ENCODE results near the gene ZBTB38. TPM values are rescaled to one million over a fixed set of nuclear protein-coding genes. Genes with fewer than 3 reads are reported as not detected.

Gene ZBTB38
- total RNA-seq, 1 donor: 30.4 TPM

DNA sequence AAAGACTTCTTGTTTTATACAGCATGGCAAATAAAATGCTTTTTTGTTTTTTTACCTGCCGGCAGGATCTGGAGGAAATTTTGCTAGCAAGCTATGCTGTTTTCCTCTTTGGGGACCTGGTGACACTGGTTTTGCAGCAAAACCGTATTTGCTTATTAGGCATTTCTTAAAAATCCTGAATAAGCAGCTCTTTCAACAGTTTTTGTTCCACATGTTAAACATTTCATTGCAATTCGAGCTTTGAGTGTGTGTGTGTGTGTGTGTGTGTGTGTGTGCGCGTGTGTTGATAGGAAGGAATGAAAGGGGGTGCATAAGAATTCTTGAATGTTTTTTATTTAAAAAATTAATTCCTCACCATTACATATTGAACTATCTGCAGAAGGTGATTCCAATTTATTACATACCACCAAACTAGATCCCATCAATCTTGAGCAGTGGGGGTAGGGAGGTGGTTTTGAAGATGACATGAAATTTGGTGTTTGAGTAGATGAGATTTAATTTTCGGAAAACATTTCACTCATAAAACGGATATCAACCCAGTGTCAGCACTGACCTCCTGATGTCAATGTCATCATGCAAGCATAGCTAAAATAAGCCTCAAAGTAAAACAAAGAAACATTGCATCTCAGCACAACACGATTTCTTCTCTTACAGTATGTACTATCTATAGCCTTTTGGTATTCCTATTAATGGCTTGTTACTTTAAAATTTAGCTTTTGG is 17.3 kb downstream of the ZBTB38 start:
- DNase-seq (ENCODE audit: low read depth in 2 of 3, low spot score in 2 of 3): no peak

DNA sequence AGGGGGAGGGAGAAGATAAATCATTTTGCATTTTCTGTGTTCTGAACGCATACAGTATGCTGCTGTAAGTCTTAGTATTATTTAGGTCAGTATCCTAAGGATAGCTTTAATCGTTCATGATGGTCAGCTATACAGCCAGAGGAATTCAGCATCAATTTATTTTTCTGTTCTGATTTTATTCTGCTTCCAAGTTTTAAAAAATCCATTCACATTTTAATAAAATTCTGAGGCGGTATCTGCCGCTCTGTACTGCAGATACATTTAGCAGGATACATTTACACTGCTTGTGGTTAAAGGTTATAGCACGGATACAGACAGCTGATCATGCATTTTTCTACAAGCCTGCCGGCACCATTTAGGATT is 17.8 kb downstream of the ZBTB38 start:
- DNase-seq (ENCODE audit: low read depth in 2 of 3, low spot score in 2 of 3): no peak

DNA sequence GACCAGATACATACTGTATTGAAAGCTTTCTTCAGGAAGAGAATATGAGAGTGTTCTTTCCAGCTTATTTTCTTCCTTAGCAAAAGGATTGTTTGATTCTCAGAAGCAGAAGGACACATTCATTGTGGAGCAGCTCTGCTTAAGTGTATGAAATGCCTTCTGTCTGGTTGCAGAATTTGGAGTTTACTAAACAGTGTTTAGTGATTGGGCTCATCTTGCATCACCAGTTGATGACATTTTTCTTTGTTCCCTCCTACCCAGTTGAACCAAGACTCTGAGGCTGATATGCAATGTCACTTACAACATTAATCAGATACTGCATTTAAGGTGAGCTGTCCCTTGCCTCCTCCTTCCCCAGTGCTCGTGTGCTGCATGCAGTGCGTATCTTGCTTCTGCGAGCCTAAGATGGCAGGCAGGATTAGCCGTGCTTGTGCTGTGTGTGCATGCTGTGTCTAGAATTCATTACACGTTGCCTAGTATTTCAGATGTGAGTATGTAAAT is 18.4 kb downstream of the ZBTB38 start:
- no peak for DNase-seq (ENCODE audit: low read depth in 2 of 3, low spot score in 2 of 3)

DNA sequence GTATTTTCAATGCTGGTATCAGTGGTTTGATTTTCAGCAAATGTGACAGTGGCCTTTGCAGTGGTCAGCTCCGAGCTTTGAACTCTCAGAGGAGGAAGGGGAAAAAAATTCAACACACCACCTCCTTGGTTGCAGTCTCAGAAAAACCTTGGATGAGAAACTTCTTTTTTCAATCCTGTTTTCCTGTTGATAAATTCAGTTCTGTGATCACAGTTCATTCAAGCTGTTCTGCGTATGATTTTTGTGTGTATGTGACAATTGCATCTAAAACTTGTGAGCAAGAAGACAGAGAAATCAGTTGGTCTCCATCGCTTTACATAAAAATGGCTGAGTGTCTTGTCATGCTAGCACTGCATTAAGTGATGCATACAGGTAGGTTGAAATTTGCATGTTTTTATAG is 19.2 kb downstream of the ZBTB38 start:
- DNase-seq (ENCODE audit: low read depth in 2 of 3, low spot score in 2 of 3): no peak

DNA sequence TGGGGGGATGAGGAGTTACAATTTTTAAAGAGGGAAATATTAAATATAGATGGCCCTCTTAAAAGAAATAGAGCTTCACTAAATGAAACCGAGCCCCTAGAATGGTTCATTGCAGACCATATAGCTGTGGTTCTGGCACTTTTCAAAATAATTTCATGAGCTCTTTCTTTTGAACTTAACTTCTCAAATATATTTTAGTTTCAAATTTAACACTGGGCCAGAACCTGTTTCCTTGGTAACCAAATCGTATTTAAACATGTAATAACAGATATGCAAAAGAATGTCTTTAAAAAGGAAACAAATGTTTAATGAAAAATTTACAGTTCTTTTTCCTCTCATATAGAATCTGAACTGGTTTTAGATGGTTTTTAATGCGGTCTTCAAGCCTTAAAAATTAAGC is 20.1 kb downstream of the ZBTB38 start:
- DNase-seq (ENCODE audit: low read depth in 2 of 3, low spot score in 2 of 3): no peak

DNA sequence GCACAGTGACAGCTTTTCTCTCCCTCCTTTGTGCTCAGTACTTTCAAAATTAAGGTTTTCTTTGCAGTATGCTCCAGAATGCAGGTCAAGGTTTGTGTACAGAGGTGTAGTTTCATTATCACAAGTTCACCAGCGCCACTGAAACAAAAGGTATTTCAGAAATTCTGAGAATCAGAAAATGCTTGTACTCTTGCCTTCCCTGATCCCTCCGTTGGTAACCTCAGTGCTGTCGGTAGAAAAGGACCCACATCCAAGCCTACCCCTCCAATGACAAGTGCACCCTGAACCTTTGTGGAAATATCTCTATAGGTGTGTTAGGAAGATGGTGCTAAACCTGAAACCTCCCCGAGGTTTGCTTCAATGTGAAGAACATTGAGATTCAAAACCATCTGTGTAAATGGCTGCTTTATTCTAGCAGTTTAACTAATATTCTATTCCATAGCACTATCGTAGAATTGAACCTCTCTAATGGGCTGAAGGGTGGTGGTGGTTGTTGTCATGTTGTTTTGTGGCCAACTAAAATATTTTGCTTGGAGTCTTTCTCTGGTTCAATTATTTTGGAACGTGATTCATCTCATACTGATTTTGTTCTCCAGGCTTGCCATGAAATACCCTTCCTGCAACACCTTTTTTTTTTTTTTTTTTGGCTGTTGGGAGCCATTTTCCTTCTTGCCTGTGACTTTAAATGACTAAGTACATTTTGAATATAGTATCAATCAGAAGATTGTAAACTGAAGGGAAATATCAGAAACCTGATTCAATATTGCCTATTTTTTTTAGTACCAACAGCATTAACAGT is 20.7 kb downstream of the ZBTB38 start:
- DNase-seq (ENCODE audit: low read depth in 2 of 3, low spot score in 2 of 3): no peak

DNA sequence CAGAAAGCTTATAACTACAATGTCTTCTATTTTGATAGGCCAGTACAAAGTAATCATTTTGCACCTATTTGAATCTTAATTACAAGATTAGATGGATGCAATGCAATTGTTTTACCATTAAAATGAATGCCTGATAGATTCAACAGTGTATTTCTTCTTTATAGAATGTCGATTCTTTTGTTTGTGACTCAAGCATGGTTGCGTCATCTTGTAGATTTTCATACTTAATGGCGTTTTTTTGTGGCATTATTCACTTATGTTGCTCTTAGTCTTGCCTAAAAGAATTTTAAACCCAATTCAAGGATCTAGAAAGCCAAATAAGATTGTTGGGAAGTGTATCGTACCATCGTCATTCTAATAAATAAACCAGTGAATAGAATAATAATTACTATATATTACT is 21.4 kb downstream of the ZBTB38 start:
- no peak for DNase-seq (ENCODE audit: low read depth in 2 of 3, low spot score in 2 of 3)

DNA sequence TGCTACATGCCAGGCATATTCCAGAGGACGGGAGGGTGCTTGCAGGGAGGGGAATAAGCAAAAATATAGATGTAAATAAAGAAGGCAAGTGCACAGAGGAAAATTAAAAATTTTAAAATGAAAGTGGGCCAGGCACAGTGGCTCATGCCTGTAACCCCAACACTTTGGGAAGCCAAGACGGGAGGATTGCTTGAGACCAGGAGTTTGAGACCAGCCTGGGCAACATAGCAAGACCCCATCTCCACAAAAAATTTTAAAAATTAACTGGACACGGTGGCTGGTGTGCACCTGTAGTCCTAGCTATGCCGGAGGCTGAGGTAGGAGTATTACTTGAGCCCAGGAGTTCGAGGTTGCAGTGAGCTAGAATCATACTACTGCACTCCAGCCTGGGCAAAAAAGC is 22.4 kb downstream of the ZBTB38 start:
- no peak for DNase-seq (ENCODE audit: low read depth in 2 of 3, low spot score in 2 of 3)

DNA sequence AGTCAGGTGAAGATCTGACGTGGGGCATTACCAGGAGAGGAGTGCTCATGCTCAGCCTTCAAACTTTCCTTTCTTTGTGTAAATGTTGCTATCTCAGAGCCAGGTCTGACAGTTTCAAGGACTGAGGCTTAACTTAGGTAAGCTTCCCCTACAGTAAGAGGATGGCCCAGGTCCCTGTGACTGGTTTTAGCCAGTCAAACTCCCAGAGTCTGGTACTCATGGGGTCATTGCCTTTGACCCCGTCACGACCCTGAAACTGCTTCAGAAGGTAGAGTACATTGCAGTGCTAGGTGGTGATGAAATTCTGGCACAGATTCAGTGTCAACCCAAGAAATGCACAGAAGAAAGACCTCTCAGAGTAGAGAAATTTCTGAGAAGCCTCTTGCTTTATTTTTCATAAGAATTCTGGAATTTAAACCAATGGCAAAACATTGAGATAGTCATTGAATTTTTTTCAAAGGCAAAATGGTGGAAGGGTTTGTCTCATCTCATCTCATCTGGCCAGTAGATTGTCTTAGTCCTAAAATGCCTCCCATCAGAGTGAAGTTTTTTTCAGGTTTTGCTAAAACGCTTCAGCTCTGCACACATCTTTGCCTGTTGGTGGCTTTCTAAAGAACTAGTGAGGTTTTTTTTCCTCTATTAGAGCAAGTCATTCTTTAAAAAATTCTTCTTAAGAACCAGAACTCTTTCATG is 23.1 kb downstream of the ZBTB38 start:
- DNase-seq (ENCODE audit: low read depth in 2 of 3, low spot score in 2 of 3): no peak

DNA sequence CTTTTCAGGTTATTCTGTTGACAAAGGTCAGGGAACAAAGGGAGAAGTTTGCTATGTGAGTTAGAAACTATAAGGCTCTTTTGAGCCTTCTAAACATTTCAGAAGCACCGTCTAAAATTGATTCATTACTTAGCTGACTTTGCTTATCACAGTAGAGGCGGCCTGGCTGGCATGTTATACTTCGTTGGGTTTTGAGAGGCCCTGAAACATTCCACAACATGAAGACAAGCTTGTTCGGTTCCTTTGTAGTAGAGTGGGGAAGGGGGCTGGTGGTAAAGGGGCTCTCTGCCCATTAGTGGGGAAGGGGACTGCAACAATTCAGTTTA is 23.6 kb downstream of the ZBTB38 start:
- DNase-seq (ENCODE audit: low read depth in 2 of 3, low spot score in 2 of 3): no peak

DNA sequence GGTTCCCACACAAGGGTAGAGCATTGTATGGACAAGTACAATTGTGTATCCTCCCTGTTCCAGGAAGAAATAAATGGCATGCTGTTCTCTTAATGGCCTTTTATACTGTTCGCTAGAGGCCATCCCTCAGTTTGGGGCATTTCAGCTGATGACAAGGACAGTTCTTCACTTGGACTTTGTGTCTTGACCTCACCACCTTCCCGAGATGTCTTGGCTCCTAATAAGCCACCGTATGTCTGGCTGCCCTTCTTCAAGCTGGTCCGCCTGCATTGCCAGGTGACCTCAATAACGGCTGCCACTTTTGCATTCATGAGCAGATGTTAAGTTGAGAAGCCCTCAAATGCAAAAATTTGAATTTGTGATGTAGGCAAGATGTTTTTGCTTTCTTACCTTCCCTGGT is 24.1 kb downstream of the ZBTB38 start:
- DNase-seq (ENCODE audit: low read depth in 2 of 3, low spot score in 2 of 3): no peak

DNA sequence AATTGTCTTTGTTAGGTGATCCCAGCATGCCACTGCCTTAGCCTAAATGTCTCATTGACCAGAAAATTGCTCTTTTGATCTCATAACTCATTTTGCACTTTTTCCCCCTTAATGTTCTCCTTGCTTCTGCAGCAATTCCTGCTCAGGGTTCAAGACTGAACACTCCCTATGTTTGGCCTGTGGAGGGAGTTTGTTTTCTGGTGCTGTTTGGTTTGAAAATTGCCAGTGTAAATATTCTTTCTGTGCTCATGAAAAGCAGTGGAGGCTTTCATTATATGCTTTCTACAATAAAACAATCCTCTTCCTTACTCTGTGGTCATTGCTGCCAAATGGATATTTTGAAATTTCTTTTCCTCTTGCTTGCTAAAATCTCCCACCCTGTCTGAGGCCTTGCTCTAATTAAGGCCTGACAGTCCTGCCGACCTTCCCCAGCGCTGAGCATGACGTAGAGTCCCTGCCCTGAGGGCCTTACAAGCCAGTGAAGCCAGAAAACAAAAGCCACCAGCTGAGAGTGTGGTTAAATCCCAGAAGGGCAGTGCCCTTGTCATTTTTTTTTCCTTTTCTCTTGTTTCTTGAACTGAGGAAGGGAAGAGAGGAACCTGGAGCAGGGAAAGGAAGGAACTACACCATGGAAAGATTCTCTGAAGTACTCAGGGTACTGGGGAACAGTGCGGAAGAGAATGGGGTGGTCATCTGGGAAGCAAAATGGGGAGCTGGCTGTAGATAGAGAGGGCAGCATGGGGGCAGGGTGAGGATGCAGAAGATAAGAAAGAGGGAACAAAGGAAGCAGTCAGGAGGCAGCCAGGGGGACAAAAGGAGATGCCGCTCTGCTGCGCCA is 24.8 kb downstream of the ZBTB38 start:
- DNase-seq (ENCODE audit: low read depth in 2 of 3, low spot score in 2 of 3): no peak

DNA sequence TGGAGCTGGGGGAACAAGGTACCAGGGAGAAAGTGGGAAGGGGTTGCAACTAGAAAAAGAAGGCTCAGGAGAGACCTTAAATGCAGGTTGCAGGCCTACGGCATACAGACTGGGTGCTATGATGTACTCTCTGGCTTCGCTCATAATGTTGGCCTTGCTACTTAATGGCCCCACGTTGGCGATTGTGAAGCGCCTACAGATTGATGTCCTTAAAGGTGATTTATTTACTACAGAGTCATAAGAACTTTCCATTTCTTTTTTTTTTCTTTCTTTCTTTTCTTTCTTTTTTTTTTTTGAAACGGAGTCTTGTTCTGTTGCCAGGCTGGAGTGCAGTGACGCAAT is 25.4 kb downstream of the ZBTB38 start:
- DNase-seq (ENCODE audit: low read depth in 2 of 3, low spot score in 2 of 3): no peak

DNA sequence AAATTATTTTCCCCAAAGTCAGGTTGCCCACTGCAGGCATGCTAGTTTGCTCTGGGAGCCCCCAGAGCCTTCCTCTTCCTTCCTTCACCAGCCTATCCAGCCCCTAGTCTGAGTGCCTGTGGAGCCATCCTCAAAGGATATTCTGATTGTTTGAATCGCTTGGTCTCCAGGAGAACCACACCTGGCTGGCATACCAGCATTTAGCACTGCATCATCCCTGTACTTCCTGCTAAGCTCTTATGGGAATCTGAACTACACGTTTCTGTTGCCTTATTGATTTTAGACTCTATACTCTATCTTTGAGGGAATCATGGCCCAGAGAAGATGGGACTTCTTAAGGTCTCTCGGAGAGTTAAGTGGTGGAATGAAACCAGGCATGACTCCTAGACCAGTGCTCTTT is 26.3 kb downstream of the ZBTB38 start:
- no peak for DNase-seq (ENCODE audit: low read depth in 2 of 3, low spot score in 2 of 3)

DNA sequence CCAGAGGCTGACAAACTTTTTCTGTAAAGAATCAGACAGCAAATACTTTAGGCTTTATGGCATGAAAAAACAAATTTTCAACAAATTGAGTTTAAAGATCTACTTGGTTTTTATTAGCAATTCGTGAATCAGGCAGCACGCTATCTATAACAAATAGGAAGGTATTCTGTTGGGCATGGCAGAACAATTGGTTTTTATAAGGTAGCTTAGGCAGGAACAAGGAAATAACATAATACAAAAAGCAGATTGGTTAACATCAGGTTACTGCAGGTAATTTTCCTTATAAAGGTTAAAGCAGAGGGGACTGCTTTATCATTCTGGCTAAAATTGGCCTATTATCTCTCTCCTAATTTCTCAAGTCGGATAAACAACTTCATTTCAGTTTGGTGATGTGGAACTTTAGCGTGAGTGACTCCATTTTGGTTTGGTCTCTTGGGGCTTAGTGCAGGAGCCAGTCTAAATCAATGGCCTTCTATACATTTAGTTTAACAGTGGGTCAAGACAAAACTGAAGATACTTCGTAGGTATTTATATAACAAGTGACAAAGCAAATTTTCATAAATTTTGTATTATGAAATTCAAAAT is 26.8 kb downstream of the ZBTB38 start:
- no peak for DNase-seq (ENCODE audit: low read depth in 2 of 3, low spot score in 2 of 3)

DNA sequence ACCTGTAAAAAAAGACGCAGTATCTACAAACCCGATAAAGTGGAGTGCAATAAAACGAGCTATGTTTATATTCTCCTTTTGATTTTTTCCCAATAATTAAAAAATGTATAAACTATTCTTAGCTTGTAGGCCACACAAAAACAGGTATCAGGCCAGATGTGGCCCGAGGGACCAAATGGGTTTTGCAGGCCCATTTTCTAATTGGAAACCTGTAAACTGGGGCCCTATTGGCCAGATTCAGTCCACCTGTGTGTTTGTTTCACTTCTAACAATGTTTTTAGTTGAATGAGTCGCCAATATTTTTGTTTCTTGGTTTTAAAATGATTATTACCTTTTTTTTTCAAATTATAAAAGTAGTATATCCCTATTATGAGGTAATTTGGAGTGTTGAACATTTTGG is 29.7 kb downstream of the ZBTB38 start:
- DNase-seq (ENCODE audit: low read depth in 2 of 3, low spot score in 2 of 3): no peak

DNA sequence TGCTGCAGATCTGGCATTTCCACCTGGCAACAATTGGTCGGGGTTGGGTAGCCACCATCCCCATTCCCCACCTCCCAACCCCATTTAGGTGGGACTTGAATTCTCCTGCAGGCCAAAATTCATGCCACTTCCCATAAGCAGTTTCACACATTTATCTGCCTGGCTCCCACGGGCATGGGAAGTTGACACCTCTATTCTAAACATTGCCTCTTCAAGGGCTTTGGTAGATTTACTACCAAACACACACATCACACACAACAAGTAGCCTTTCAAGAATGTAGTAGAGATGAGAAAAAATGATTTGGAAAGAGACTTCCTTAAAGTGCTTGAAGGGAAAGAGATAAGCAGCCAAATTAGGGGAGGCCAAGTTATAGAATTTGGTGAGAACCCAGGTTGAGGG is 30.9 kb downstream of the ZBTB38 start:
- DNase-seq (ENCODE audit: low read depth in 2 of 3, low spot score in 2 of 3): no peak

DNA sequence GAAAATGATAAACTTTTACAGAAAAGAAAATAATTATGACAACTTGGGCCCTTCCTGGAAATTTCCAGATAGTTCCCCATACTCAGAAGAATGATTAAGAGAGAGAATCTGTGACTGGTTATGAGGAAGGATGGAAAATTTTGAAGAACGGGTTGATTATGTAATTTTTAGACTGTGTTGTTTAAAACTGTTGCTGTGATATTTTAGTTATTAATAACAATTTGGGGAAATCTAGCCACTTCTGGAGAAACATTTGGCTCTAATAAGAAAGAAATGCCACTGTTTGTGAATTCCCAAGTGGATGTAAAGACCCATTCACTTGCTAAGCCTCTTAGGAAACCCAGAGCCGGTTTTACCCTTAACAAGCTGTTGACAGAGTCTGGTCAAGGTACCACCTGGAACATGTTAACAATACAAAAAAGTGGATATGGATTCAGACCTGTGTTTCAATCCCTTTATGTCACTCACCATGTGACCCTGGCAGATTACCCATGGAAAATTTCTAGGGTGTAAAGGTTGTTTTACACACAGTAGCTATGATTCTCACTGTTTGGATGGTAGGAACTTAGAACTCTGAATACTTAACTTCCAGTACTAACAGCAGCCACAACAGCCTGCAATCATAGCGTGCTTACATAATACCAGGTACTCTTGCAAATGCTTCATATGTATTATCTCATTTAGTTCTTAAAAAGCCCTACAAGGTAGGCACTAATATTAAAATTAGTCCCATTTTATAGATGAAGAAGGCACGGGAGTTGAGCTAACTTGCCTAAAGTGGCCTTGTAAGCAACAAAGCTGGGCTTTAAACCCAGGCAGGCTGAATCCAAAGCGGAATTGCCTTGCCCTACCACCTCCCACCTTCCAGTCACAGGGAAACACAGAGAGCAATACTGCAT is 32.0 kb downstream of the ZBTB38 start:
- no peak for DNase-seq (ENCODE audit: low read depth in 2 of 3, low spot score in 2 of 3)

DNA sequence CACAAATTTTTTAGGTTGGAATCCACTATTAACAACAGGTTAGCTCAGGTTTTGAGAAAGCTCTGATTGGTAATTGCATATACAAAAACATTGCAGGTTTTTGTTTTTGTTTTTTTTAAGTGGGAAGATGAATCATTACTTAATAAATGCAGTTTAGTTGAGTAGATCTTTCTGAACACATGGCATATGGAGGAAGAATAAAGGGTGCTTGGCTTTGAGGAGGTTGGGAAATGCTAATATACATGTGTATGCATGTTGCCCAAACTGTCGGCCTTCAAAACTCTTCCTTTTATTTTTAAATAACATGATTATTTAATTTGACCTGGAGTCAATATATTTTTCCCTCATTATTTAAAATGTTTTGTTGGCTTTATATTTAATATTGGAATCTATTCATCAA is 32.8 kb downstream of the ZBTB38 start:
- no peak for DNase-seq (ENCODE audit: low read depth in 2 of 3, low spot score in 2 of 3)

Data from hematopoietic multipotent progenitor cell (in vitro differentiated cells).